Smooth muscle cell (in vitro differentiated cells): ENCODE results near the gene AWAT1. TPM values are rescaled to one million over a fixed set of nuclear protein-coding genes. Genes with fewer than 3 reads are reported as not detected.
"Not testable (repeated sequence)": the region's sequence is repeated elsewhere in the genome, so short reads cannot be mapped to it uniquely, and the experiment has no call there.

ENCODE experiments used
- DNase-seq: peaks from one replicate; lab custom pipeline; 2025; ENCODE audit not compliant: unreplicated experiment; lab: John Stamatoyannopoulos, UW
- H2AFZ ChIP-seq: fragments of 200-600 bp; sonication (generic); 2 replicates; pipeline ENCODE4 v1.6.0; 2016; ENCODE audit warnings: antibody characterized with exemption, low read depth, mild to moderate bottlenecking
- H3F3A ChIP-seq: fragments of 200-600 bp; sonication (generic); 2 replicates; pipeline ENCODE4 v1.6.0; 2017; ENCODE audit warnings: antibody characterized with exemption, low read depth
- H3K27ac ChIP-seq: fragments of 200-600 bp; sonication (generic); 2 replicates; pipeline ENCODE4 v1.5.1; 2016; ENCODE audit warnings: low read depth, mild to moderate bottlenecking
- H3K27me3 ChIP-seq: fragments of 200-600 bp; sonication (generic); 2 replicates; pipeline ENCODE4 v1.6.1; 2016; ENCODE audit warnings: low read depth, mild to moderate bottlenecking
- H3K36me3 ChIP-seq: fragments of 200-600 bp; sonication (generic); 2 replicates; pipeline ENCODE4 v1.5.1; 2016; ENCODE audit warnings: low read depth
- H3K4me1 ChIP-seq: fragments of 200-600 bp; sonication (generic); 2 replicates; pipeline ENCODE4 v1.5.1; 2016; ENCODE audit warnings: low read depth
- H3K4me2 ChIP-seq: fragments of 200-600 bp; sonication (generic); 2 replicates; pipeline ENCODE4 v1.6.0; 2016; ENCODE audit warnings: mild to moderate bottlenecking
- H3K4me3 ChIP-seq: fragments of 200-600 bp; sonication (generic); 2 replicates; pipeline ENCODE4 v1.5.1; 2016; ENCODE audit warnings: mild to moderate bottlenecking
- H3K79me2 ChIP-seq: fragments of 200-600 bp; sonication (generic); 2 replicates; pipeline ENCODE4 v1.6.0; 2016; ENCODE audit warnings: low read depth, mild to moderate bottlenecking
- H3K9ac ChIP-seq: fragments of 200-600 bp; sonication (generic); 2 replicates; pipeline ENCODE4 v1.6.0; 2016; ENCODE audit warnings: low read depth
- H3K9me3 ChIP-seq: fragments of 200-600 bp; sonication (generic); replicated peaks from 2 replicates; pipeline ENCODE4 v1.5.1; 2016; ENCODE audit warnings: low read depth
- H4K20me1 ChIP-seq: fragments of 200-600 bp; sonication (generic); 2 replicates; pipeline ENCODE4 v1.6.0; 2016; ENCODE audit warnings: low read depth
- WGBS: methylation state at CpG from one replicate; pipeline ENCODE4 v1.1.7; 2016; ENCODE audit warnings: low lambda C conversion rate; 5-methylcytosine and 5-hydroxymethylcytosine counted together
- polyA plus RNA-seq: library from polyadenylated mRNA; unstranded; fragments of >200 nt; fragmentation: Nextera tagmentation; extraction: Ambion mirVana; gene quantifications from 2 replicates; pipeline ENCODE4 v1.2.1, GENCODE V29; 2016
- total RNA-seq: library from RNA; depleted of rRNA; stranded (reverse); fragments of >200 nt; gene quantifications from 2 replicates; pipeline ENCODE4 v1.2.3, GENCODE V29; 2014
- TF ChIP-seq, protein P1 (sequence below): fragments of 200-600 bp; sonication (generic); IDR thresholded peaks from 2 replicates; pipeline ENCODE4 v1.5.1; 2017; ENCODE audit warnings: borderline replicate concordance, mild to moderate bottlenecking, antibody characterized with exemption; ENCODE audit not compliant: insufficient read depth, poor library complexity, severe bottlenecking

Gene AWAT1
- total and polyA plus RNA-seq, 2 experiments from 2014 or later, result not detected

DNA sequence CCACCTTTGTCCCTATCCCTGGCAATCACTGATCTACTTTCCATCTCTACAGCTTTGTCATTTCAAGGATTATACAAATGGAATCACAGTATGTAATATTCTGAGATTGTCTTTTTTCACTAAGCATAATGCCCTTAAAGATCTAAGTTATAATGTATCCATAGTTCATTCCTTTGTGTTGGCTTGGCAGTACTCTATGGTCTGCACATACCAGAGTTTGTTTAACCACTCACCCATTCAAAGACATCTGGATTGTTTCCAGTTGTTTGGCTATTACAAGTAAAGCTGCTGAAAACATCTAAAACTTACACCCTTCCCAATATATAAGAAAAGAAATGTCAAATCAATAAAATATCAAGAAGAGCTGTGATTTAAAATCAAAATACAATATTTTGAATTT is 26.0 kb upstream of the AWAT1 start:
- H3K27me3 ChIP-seq, result no peaks in the 10 kb centered on the region
- H3K9ac ChIP-seq, result no peak overlapping the region
- no peak overlapping the region for H3K4me2 ChIP-seq
- H3K36me3 ChIP-seq, result no peaks in the 10 kb centered on the region
- no peak overlapping the region for H3K27ac ChIP-seq
- no peaks in the 10 kb centered on the region for H3K79me2 ChIP-seq
- no peaks in the 10 kb centered on the region for H3K4me1 ChIP-seq
- DNase-seq, result no peak
- H2AFZ ChIP-seq, result no peak overlapping the region
- no peaks in the 10 kb centered on the region for H4K20me1 ChIP-seq
- no peaks in the 10 kb centered on the region for H3K9me3 ChIP-seq
- no peaks in the 10 kb centered on the region for H3F3A ChIP-seq
- H3K4me3 ChIP-seq, result no peak overlapping the region
- TF ChIP-seq, protein P1, sequence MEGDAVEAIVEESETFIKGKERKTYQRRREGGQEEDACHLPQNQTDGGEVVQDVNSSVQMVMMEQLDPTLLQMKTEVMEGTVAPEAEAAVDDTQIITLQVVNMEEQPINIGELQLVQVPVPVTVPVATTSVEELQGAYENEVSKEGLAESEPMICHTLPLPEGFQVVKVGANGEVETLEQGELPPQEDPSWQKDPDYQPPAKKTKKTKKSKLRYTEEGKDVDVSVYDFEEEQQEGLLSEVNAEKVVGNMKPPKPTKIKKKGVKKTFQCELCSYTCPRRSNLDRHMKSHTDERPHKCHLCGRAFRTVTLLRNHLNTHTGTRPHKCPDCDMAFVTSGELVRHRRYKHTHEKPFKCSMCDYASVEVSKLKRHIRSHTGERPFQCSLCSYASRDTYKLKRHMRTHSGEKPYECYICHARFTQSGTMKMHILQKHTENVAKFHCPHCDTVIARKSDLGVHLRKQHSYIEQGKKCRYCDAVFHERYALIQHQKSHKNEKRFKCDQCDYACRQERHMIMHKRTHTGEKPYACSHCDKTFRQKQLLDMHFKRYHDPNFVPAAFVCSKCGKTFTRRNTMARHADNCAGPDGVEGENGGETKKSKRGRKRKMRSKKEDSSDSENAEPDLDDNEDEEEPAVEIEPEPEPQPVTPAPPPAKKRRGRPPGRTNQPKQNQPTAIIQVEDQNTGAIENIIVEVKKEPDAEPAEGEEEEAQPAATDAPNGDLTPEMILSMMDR, result no peak

DNA sequence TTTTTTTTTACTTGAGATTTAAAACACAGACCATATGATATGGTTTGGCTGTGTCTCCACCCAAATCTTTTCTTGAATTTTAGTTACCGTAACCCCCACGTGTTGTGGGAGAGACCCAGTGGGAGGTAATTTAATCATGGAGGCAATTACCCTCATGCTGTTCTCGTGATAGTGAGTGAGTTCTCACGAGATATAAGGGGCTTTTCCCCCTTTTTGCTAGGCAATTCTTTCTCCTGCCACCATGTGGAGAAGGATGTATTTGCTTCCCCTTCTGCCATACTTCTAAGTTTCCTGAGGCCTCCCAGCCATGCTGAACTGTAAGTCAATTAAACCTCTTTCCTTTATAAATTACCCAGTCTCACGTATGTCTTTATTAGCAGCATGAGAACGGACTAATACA is 24.9 kb upstream of the AWAT1 start:
- not testable (repeated sequence) for H3K27me3 ChIP-seq, H3K4me1 ChIP-seq, H3K9me3 ChIP-seq, H3K9ac ChIP-seq, DNase-seq, H3K79me2 ChIP-seq, H2AFZ ChIP-seq, H3K27ac ChIP-seq, H4K20me1 ChIP-seq, H3K4me2 ChIP-seq, H3F3A ChIP-seq, H3K36me3 ChIP-seq, H3K4me3 ChIP-seq
- 50% methylated on average over 6 of the region's 6 CpGs for WGBS

DNA sequence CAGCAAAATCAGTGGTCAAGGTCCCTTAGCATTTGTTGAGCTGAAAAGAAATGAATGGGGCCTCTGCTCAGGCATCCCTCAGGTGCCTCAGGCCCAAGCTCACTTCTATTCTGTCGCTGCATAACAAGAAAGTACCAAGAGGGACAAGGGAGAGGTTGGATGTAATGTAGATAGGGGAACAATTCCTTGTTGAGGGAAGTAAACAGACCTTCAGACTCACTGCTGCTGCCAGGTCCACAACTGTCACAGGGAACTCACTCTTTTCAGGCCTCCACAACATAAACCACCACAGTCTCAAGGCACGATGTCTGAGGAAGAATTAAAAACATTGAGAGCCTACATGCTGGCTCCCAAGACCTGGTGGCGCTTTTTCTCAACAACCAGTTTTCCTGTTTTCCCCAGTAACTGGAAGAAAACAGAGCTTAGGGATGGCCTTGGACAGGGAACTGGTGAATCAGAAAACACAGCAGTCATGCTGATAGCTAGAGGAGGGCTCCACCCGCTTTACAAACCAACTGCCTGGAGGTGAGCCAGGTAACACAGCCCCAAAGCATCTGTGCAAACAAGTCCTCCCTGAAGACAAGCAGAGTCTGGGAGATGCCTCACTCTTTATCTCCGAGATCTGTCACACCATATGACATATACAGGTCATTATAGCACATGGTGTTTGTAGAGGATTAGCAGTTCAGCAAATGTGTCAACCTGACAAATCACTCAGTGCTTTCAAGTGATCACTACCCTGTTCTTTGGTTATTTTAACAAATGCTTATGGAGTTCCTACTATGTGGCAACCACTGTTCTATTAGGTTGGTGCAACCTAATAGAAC is 14.3 kb upstream of the AWAT1 start:
- H3K4me1 ChIP-seq, result no peaks in the 10 kb centered on the region
- no peak overlapping the region for H3K9ac ChIP-seq
- H2AFZ ChIP-seq, result no peak overlapping the region
- no peaks in the 10 kb centered on the region for H3K27me3 ChIP-seq
- H4K20me1 ChIP-seq, result no peaks in the 10 kb centered on the region
- no peak overlapping the region for H3K27ac ChIP-seq
- TF ChIP-seq, protein P1, result no peak
- H3K4me2 ChIP-seq, result no peak overlapping the region
- no peak for DNase-seq
- 71% methylated on average over 5 of the region's 5 CpGs for whole genome bisulfite sequencing
- H3K36me3 ChIP-seq, result no peaks in the 10 kb centered on the region
- H3K9me3 ChIP-seq, result no peaks in the 10 kb centered on the region
- H3F3A ChIP-seq, result no peaks in the 10 kb centered on the region
- H3K4me3 ChIP-seq, result no peak overlapping the region
- no peaks in the 10 kb centered on the region for H3K79me2 ChIP-seq

DNA sequence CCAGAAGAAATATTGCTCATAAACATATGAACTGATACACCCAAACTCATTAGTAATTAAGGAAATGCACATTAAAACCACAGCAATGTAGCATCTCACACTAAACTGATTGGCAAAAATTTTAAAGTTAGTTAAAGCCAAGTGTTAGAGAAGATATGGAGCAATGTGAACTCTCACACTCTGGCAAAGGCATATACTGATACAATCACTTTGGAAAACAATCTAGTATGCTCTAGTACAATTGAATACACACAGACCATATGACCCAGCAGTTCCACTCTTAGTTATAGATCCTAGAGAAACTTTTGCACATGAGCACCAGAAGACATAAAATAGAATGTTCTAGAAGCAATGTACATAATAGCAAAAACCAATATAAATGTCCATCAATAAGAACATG is 8.4 kb upstream of the AWAT1 start:
- TF ChIP-seq, protein P1, result no peak
- Histone ChIP-seq H3K36me3 (no peaks in the 10 kb centered on the region), H3K4me3 (no peak overlapping the region), H4K20me1 (no peaks in the 10 kb centered on the region), H3K27ac (no peak overlapping the region), H3F3A (no peaks in the 10 kb centered on the region), H3K27me3 (no peaks in the 10 kb centered on the region), H3K4me1 (no peaks in the 10 kb centered on the region), H3K9ac (no peak overlapping the region), H3K9me3 (no peaks in the 10 kb centered on the region), H3K4me2 (no peak overlapping the region), H2AFZ (no peak overlapping the region), H3K79me2 (no peaks in the 10 kb centered on the region)
- no peak for DNase-seq
